HepG2 (cell line): ENCODE results near the gene DLAT. TPM values are rescaled to one million over a fixed set of nuclear protein-coding genes. Genes with fewer than 3 reads are reported as not detected.

Experiments
- FOXP4 ChIP-seq: sonication (generic); formaldehyde crosslinking; IDR thresholded peaks from 2 replicates; pipeline ENCODE4 v1.4.0; 2020; ENCODE audit warnings: missing genetic modification reagents
- FUBP1 ChIP-seq: sonication (generic); formaldehyde crosslinking; IDR thresholded peaks from 2 replicates; pipeline ENCODE4 v1.5.1; 2020; ENCODE audit warnings: missing genetic modification reagents, mild to moderate bottlenecking, borderline replicate concordance
- HHEX ChIP-seq: IDR thresholded peaks from 2 replicates; pipeline ENCODE4 v1.6.1; 2016; ENCODE audit warnings: control low read depth
- MED8 ChIP-seq: sonication (generic); formaldehyde crosslinking; IDR thresholded peaks from 2 replicates; pipeline ENCODE4 v1.8.1; 2023; ENCODE audit warnings: mild to moderate bottlenecking, missing genetic modification reagents; ENCODE audit not compliant: insufficient replicate concordance
- NAIF1 ChIP-seq: sonication (generic); formaldehyde crosslinking; IDR thresholded peaks from 2 replicates; pipeline ENCODE4 v1.5.0; 2020; ENCODE audit warnings: mild to moderate bottlenecking, missing genetic modification reagents, borderline replicate concordance
- PRDM15 ChIP-seq: sonication (generic); formaldehyde crosslinking; IDR thresholded peaks from 2 replicates; pipeline ENCODE4 v1.4.0; 2020; ENCODE audit warnings: missing genetic modification reagents
- SKIL ChIP-seq: sonication (generic); formaldehyde crosslinking; IDR thresholded peaks from 2 replicates; pipeline ENCODE4 v1.8.0; 2022; ENCODE audit warnings: missing genetic modification reagents, mild to moderate bottlenecking, moderate library complexity, borderline replicate concordance
- SMARCE1 ChIP-seq: fragments of 450-650 bp; IDR thresholded peaks from 2 replicates; pipeline ENCODE4 v1.6.1; 2017; ENCODE audit warnings: borderline replicate concordance
- STAT6 ChIP-seq: sonication (generic); formaldehyde crosslinking; IDR thresholded peaks from 2 replicates; pipeline ENCODE4 v1.4.0; 2020; ENCODE audit warnings: missing genetic modification reagents, mild to moderate bottlenecking, borderline replicate concordance
- TCF7 ChIP-seq: sonication (generic); IDR thresholded peaks from 2 replicates; pipeline ENCODE4 v1.6.1; 2016; ENCODE audit warnings: antibody characterized with exemption, low read depth
- ZNF572 ChIP-seq: sonication (generic); formaldehyde crosslinking; IDR thresholded peaks from 2 replicates; pipeline ENCODE4 v1.5.1; 2020; ENCODE audit warnings: mild to moderate bottlenecking, missing genetic modification reagents
- ZNF589 ChIP-seq: sonication (generic); formaldehyde crosslinking; conservative IDR thresholded peaks from 2 replicates; pipeline ENCODE4 v1.8.0; 2022; ENCODE audit warnings: mild to moderate bottlenecking, moderate library complexity, missing genetic modification reagents
- ZNF616 ChIP-seq: sonication (generic); formaldehyde crosslinking; IDR thresholded peaks from 2 replicates; pipeline ENCODE4 v1.5.0; 2020; ENCODE audit warnings: low read depth, mild to moderate bottlenecking, missing genetic modification reagents
- ZNF619 ChIP-seq: sonication (generic); formaldehyde crosslinking; IDR thresholded peaks from 2 replicates; pipeline ENCODE4 v1.4.0; 2020; ENCODE audit warnings: mild to moderate bottlenecking, missing genetic modification reagents
- polyA plus RNA-seq, 8 experiments: library from polyadenylated mRNA; depleted of rRNA in 3 of 8; stranded (reverse) in 7 of 8; unstranded in 1 of 8; fragments of >200 nt; fragmentation: Illumina TruSeq in 4 of 8; extraction: Trizol in 4 of 8; gene quantifications; 2 replicates each; pipeline versions ENCODE4 v1.2.1 to v1.2.3, GENCODE V29; 2011 to 2016; ENCODE audit warnings: low read depth in 4 of 8, missing spikeins in 1 of 8, mixed read lengths in 1 of 8; ENCODE audit not compliant: insufficient read depth in 1 of 8
- total RNA-seq, 5 experiments: library from RNA; depleted of rRNA; stranded (reverse); fragments of >200 nt; fragmentation: Illumina TruSeq; extraction: Trizol; gene quantifications; 2 replicates each; pipeline ENCODE4 v1.2.3, GENCODE V29; 2016; ENCODE audit warnings: low read depth in 1 of 5

DLAT gene
- total and polyA plus RNA-seq, 2 of the 13 experiments (the other 11 are each of a cell fraction or from before 2014, with no cell fraction given) = 26.4 to 62.2 TPM

GRCh38 chr11:112024773-112025678, at the start of gene DLAT (continued):
- TF ChIP-seq STAT6 (no peak; the same call in 1 of the 2 replicates), HHEX (CRISPR knock-in tag) (no peak), MED8 (CRISPR knock-in tag) (peak; percentile 89), SMARCE1 (no peak), FOXP4 (CRISPR knock-in tag) (peak; percentile 58), SKIL (CRISPR knock-in tag) (0 out of 2 replicates have a peak, but pooled peaks have one; percentile 6), ZNF572 (CRISPR knock-in tag) (peak; percentile 98; the same call in 1 of the 2 replicates), FUBP1 (peak; percentile 60; the same call in 1 of the 2 replicates), NAIF1 (CRISPR knock-in tag) (peak; percentile 88), ZNF619 (CRISPR knock-in tag) (no peak), ZNF616 (CRISPR knock-in tag) (peak; percentile 37; the same call in 1 of the 2 replicates), TCF7 (no peak), ZNF589 (CRISPR knock-in tag) (peak; percentile 87; the same call in 1 of the 2 replicates), PRDM15 (CRISPR knock-in tag) (peak; percentile 99)
